Stimulated activated CD8-positive, alpha-beta memory T cell treated with anti-CD3 and anti-CD28 coated beads, Interleukin-15, amount 100 ng/mL, for 4 hours (primary cell): ENCODE measurements around the gene CUL4A.
"Not testable (repeated sequence)": the region's sequence is repeated elsewhere in the genome, so short reads cannot be mapped to it uniquely, and the experiment has no call there.

Source experiments
- DNase-seq, 2 donors: peaks; one replicate each; pipeline ENCODE4 v3.0.0-alpha.2; 2020; ENCODE audit warnings: low read depth in 2 of 2

The CUL4A gene

GRCh38 chr13:113209336-113209758 lies at the start of gene CUL4A:
TSS of gene CUL4A (plus strand) at chr13:113209613. CDS start at chr13:113209628, 15 bp downstream.
- DNase-seq = peak; percentile 51 to 56

GRCh38 chr13:113159701-113160100 lies 49.7 kb upstream of the CUL4A start:
- DNase-seq = no peak

- DNase-seq = no peak
Measured at GRCh38 chr13:113160983-113161382, 48.4 kb upstream of the CUL4A start.

GRCh38 chr13:113161433-113161832 lies 48.0 kb upstream of the CUL4A start:
- no peak for DNase-seq

GRCh38 chr13:113161975-113162374 lies 47.4 kb upstream of the CUL4A start:
- DNase-seq = not testable (repeated sequence)

- no peak for DNase-seq
Measured at GRCh38 chr13:113162783-113163685, 46.4 kb upstream of the CUL4A start.

GRCh38 chr13:113164492-113164891 lies 44.9 kb upstream of the CUL4A start:
- DNase-seq = no peak

- DNase-seq = no peak
Measured at GRCh38 chr13:113166266-113166665, 43.1 kb upstream of the CUL4A start.

GRCh38 chr13:113166681-113167080 lies 42.7 kb upstream of the CUL4A start:
- no peak for DNase-seq

- DNase-seq = no peak
Measured at GRCh38 chr13:113167155-113167554, 42.3 kb upstream of the CUL4A start.

- no peak for DNase-seq
Measured at GRCh38 chr13:113167575-113167974, 41.8 kb upstream of the CUL4A start.

- no peak for DNase-seq
Measured at GRCh38 chr13:113168211-113168610, 41.2 kb upstream of the CUL4A start.

GRCh38 chr13:113169277-113170272 lies 39.8 kb upstream of the CUL4A start:
- DNase-seq = no peak

GRCh38 chr13:113170511-113170910 lies 38.9 kb upstream of the CUL4A start:
- no peak for DNase-seq

- DNase-seq = no peak
Measured at GRCh38 chr13:113171250-113172125, 37.9 kb upstream of the CUL4A start.

- no peak for DNase-seq
Measured at GRCh38 chr13:113172419-113172926, 36.9 kb upstream of the CUL4A start.

- peak; percentile 51 to 61 for DNase-seq
Measured at GRCh38 chr13:113176280-113176679, 33.1 kb upstream of the CUL4A start.

GRCh38 chr13:113176822-113177221 lies 32.6 kb upstream of the CUL4A start:
- DNase-seq = no peak

GRCh38 chr13:113178070-113178895 lies 31.1 kb upstream of the CUL4A start:
- no peak for DNase-seq

- no peak for DNase-seq
Measured at GRCh38 chr13:113178896-113179167, 30.6 kb upstream of the CUL4A start.
